A549 (cell line): ENCODE results near the gene SMIM35. TPM values are rescaled to one million over a fixed set of nuclear protein-coding genes. Genes with fewer than 3 reads are reported as not detected.

Experiments used
- ATAC-seq, 2 experiments: fragments of 200-7000 bp in 1 of 2; fragments of >200 bp in 1 of 2; cut with Nextera tagmentation in 1 of 2; cut with Tn5 transposase in 1 of 2; 3 replicates each; pipeline versions ENCODE4 v1.8.0 to v1.9.1; 2018 to 2020; ENCODE audit warnings: mild to moderate bottlenecking in 1 of 2, moderate library complexity in 1 of 2
- CTCF ChIA-PET: fragments of 300-600 bp; sonication (Branson Sonifier 250); formaldehyde crosslinking; extraction: SDS; loops from one replicate; lab custom pipeline; 2021; ENCODE audit warnings: antibody characterized with exemption, inconsistent platforms; lab: Yijun Ruan, JAX
- POLR2A ChIA-PET: fragments of 350-600 bp; formaldehyde crosslinking; extraction: SDS; loops from one replicate; lab custom pipeline; 2021; ENCODE audit warnings: antibody characterized with exemption, inconsistent platforms; lab: Yijun Ruan, JAX
- DNase-seq, 2 experiments: peaks; one replicate each; pipeline versions ENCODE4 v3.0.0 to v3.0.0-alpha.2; 2011 to 2016; ENCODE audit warnings: low read depth in 1 of 2, low spot score in 1 of 2
- FAIRE-seq: peaks from 2 replicates; lab custom pipeline; 2011; peaks lifted over from hg19 to GRCh38; lab: Jason Lieb, UNC
- H3K27ac ChIP-seq, 2 experiments: fragments of >200 bp; sonication (Bioruptor Twin); formaldehyde crosslinking; 3 replicates each; pipeline ENCODE4 v1.5.1; 2016 to 2017
- H3K4me1 ChIP-seq: fragments of >200 bp; sonication (Bioruptor Twin); formaldehyde crosslinking; 3 replicates; pipeline ENCODE4 v1.6.1; 2016
- H3K4me2 ChIP-seq: fragments of >200 bp; sonication (Bioruptor Twin); formaldehyde crosslinking; 3 replicates; pipeline ENCODE4 v1.6.1; 2016
- H3K4me3 ChIP-seq: fragments of >200 bp; sonication (Bioruptor Twin); formaldehyde crosslinking; 3 replicates; pipeline ENCODE4 v1.5.1; 2016
- H3K9me3 ChIP-seq: fragments of >200 bp; sonication (Bioruptor Twin); formaldehyde crosslinking; 3 replicates; pipeline ENCODE4 v1.6.1; 2016
- BCL3 ChIP-seq: fragments of >200 bp; sonication (Bioruptor Twin); formaldehyde crosslinking; IDR thresholded peaks from 3 replicates; pipeline ENCODE4 v1.6.1; 2016
- BHLHE40 ChIP-seq: IDR thresholded peaks from 2 replicates; pipeline ENCODE4 v1.6.1; 2012; ENCODE audit warnings: low read depth, low read length, inconsistent platforms
- CHD4 ChIP-seq: fragments of 200-600 bp; sonication (generic); IDR thresholded peaks from 2 replicates; pipeline ENCODE4 v1.6.1; 2016; ENCODE audit warnings: antibody characterized with exemption, mild to moderate bottlenecking, borderline replicate concordance
- CTCF ChIP-seq: fragments of >200 bp; sonication (Bioruptor Twin); formaldehyde crosslinking; IDR thresholded peaks from 3 replicates; pipeline ENCODE4 v1.5.1; 2016
- FOSB ChIP-seq: fragments of 250-450 bp; sonication (Bioruptor Pico); IDR thresholded peaks from 2 replicates; pipeline ENCODE4 v1.5.0; 2020; ENCODE audit warnings: mild to moderate bottlenecking, moderate library complexity
- FOSL2 ChIP-seq, 2 experiments: fragments of 450-650 bp in 1 of 2; fragments of >200 bp in 1 of 2; sonication (Bioruptor Twin) in 1 of 2; formaldehyde crosslinking; IDR thresholded peaks; 2 replicates each; pipeline versions ENCODE4 v1.5.0 to v1.6.1; 2016 to 2020; ENCODE audit warnings: mild to moderate bottlenecking in 1 of 2, moderate library complexity in 1 of 2
- HDAC2 ChIP-seq: fragments of 200-600 bp; sonication (generic); IDR thresholded peaks from 2 replicates; pipeline ENCODE4 v1.6.1; 2016
- HES2 ChIP-seq: fragments of >200 bp; sonication (Bioruptor Twin); formaldehyde crosslinking; IDR thresholded peaks from 2 replicates; pipeline ENCODE4 v1.6.1; 2016
- HOXA7 ChIP-seq: fragments of 250-450 bp; sonication (Bioruptor Pico); IDR thresholded peaks from 2 replicates; pipeline ENCODE4 v1.5.0; 2020; ENCODE audit warnings: mild to moderate bottlenecking, moderate library complexity
- JUNB ChIP-seq: fragments of >200 bp; sonication (Bioruptor Twin); formaldehyde crosslinking; IDR thresholded peaks from 2 replicates; pipeline ENCODE4 v1.6.1; 2016
- MAX ChIP-seq: IDR thresholded peaks from 2 replicates; pipeline ENCODE4 v1.6.1; 2012
- MAZ ChIP-seq: fragments of 150-350 bp; IDR thresholded peaks from 2 replicates; pipeline ENCODE4 v1.6.1; 2014; ENCODE audit warnings: antibody characterized with exemption, low read depth, low read length, borderline replicate concordance
- MYC ChIP-seq: IDR thresholded peaks from 2 replicates; pipeline ENCODE4 v1.6.1; 2012; ENCODE audit warnings: mild to moderate bottlenecking, inconsistent platforms, low read length, improper control_type of control experiment, borderline replicate concordance
- NPAS2 ChIP-seq: fragments of 250-450 bp; sonication (Bioruptor Pico); IDR thresholded peaks from 2 replicates; pipeline ENCODE4 v1.8.0; 2022; ENCODE audit warnings: mild to moderate bottlenecking, moderate library complexity, borderline replicate concordance
- NR3C1 ChIP-seq: fragments of >200 bp; sonication (Bioruptor Twin); formaldehyde crosslinking; IDR thresholded peaks from 3 replicates; pipeline ENCODE4 v1.6.1; 2017
- PBX3 ChIP-seq: IDR thresholded peaks from 2 replicates; pipeline ENCODE4 v1.6.1; 2012
- POLR2A ChIP-seq: IDR thresholded peaks from 2 replicates; pipeline ENCODE4 v1.6.1; 2012; ENCODE audit warnings: mild to moderate bottlenecking, low read length
- RCOR1 ChIP-seq: fragments of 150-350 bp; IDR thresholded peaks from 2 replicates; pipeline ENCODE4 v1.6.1; 2014; ENCODE audit warnings: antibody characterized with exemption, low read length, low read depth
- REST ChIP-seq: fragments of 200-600 bp; sonication (generic); IDR thresholded peaks from 2 replicates; pipeline ENCODE4 v1.6.1; 2016; ENCODE audit warnings: antibody characterized with exemption, mild to moderate bottlenecking, moderate library complexity
- RNF2 ChIP-seq: fragments of 200-600 bp; sonication (generic); IDR thresholded peaks from 2 replicates; pipeline ENCODE4 v1.6.1; 2016; ENCODE audit warnings: low read depth, mild to moderate bottlenecking, antibody characterized with exemption, moderate library complexity, borderline replicate concordance
- TP53 ChIP-seq: fragments of 250-450 bp; sonication (Bioruptor Pico); IDR thresholded peaks from 2 replicates; pipeline ENCODE4 v1.5.0; 2021; ENCODE audit warnings: mild to moderate bottlenecking, moderate library complexity
- ZC3H11A ChIP-seq: fragments of 450-650 bp; IDR thresholded peaks from 2 replicates; pipeline ENCODE4 v1.6.1; 2014; ENCODE audit warnings: antibody characterized with exemption, mild to moderate bottlenecking
- ZSCAN20 ChIP-seq: fragments of 250-450 bp; sonication (Bioruptor Pico); IDR thresholded peaks from 2 replicates; pipeline ENCODE4 v1.8.0; 2022; ENCODE audit warnings: mild to moderate bottlenecking, moderate library complexity
- WGBS: methylation state at CpG from one replicate; pipeline ENCODE4 v1.1.6; 2017; ENCODE audit errors: missing lambda C conversion rate; 5-methylcytosine and 5-hydroxymethylcytosine counted together
- polyA plus RNA-seq, 4 experiments: library from polyadenylated mRNA; depleted of rRNA in 3 of 4; stranded (reverse); fragments of >200 nt; fragmentation: RNase III in 1 of 4; extraction: RNeasy Plus Mini Kit Qiagen cat#74134 plus additional on column Dnase treatment in 1 of 4; gene quantifications; 2 replicates in 3 of 4; 3 replicates in 1 of 4; pipeline ENCODE4 v1.2.3, GENCODE V29; 2011 to 2017
- TF ChIP-seq, protein P1 (sequence below): fragments of 250-450 bp; sonication (Bioruptor Pico); IDR thresholded peaks from 2 replicates; pipeline ENCODE4 v1.5.0; 2020; ENCODE audit warnings: low read depth, mild to moderate bottlenecking, moderate library complexity

Gene SMIM35
- polyA plus RNA-seq, 2 of the 4 experiments (the other 2 are of a cell fraction): not detected

- TF ChIP-seq BCL3 (no peak), MAX (no peak), NR3C1 (no peak), PBX3 (no peak), FOSL2 (IDR thresholded peaks at IDR 0.05) (no peak), FOSL2 (CRISPR knock-in tag; IDR thresholded peaks at IDR 0.05) (no peak), ZSCAN20 (no peak)
Observed at GRCh38 chr11:118136341-118136740, 49.6 kb upstream of the SMIM35 start (continued).

DNA sequence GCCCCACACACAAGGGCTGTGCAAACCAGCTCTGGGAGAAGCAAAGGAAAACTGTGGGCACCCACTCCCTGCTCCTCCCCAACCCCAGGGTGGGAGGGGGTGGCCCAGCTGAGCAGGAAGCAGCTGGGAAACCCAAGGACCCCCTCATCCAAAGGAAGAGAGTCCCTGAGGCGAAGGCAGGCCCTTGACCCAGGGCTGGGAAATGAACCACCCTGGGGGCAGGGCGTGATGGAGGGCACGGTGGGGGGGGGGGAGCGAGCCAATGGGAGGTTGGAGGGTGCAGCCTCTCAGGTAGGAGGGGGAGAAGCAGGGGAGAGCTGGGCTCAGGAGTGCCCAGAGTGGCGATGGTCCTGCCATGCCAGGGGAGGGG lies 49.0 kb upstream of the SMIM35 start:
- no peak for FAIRE-seq
- ATAC-seq: no peak
- Histone ChIP-seq H3K9me3 (no peaks in the 10 kb centered on the region), H3K27ac (no peak overlapping the region), H3K4me2 (no peak overlapping the region), H3K4me1 (no peaks in the 10 kb centered on the region), H3K4me3 (no peak overlapping the region)
- TF ChIP-seq REST (no peak), MAZ (no peak), HDAC2 (no peak), POLR2A (no peak), CHD4 (no peak), TP53 (no peak), ZC3H11A (no peak)
- TF ChIP-seq, protein P1, sequence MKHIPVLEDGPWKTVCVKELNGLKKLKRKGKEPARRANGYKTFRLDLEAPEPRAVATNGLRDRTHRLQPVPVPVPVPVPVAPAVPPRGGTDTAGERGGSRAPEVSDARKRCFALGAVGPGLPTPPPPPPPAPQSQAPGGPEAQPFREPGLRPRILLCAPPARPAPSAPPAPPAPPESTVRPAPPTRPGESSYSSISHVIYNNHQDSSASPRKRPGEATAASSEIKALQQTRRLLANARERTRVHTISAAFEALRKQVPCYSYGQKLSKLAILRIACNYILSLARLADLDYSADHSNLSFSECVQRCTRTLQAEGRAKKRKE (CRISPR knock-in tag): no peak
- ChIA-PET CTCF (interaction anchor here (0.7 to 2.6 kb wide), 2 partner anchors 9 kb away, joined by 4 to 15 read pairs; no protein-coding TSS in a partner anchor), POLR2A (no interaction called here)
- no peak for DNase-seq
- no CpG with 5 or more reads among the region's 5 CpGs for WGBS

- ATAC-seq (no peak), FAIRE-seq (no peak), DNase-seq (no peak)
- POLR2A ChIA-PET: no interaction called here
- 31% methylated on average over 4 of the region's 7 CpGs for WGBS
- no peak overlapping the region for H3K4me2 ChIP-seq
- no peak overlapping the region for H3K4me3 ChIP-seq
- H3K9me3 ChIP-seq: no peaks in the 10 kb centered on the region
- H3K27ac ChIP-seq: no peak overlapping the region
- no peaks in the 10 kb centered on the region for H3K4me1 ChIP-seq
- CTCF ChIA-PET: interaction anchor here (1.1 to 2.6 kb wide), 2 partner anchors 9 to 36 kb away, joined by 3 to 15 read pairs; no protein-coding TSS in a partner anchor
- TF ChIP-seq JUNB: no peak
- no peak for TF ChIP-seq RNF2
- no peak for TF ChIP-seq BHLHE40
- no peak for TF ChIP-seq HES2
- TF ChIP-seq RCOR1: no peak
- TF ChIP-seq ZSCAN20: no peak
- no peak for TF ChIP-seq FOSB (CRISPR knock-in tag)
- TF ChIP-seq HOXA7: no peak
- TF ChIP-seq NPAS2 (CRISPR knock-in tag): no peak
- no peak for TF ChIP-seq MYC
- TF ChIP-seq CTCF: no peak
Observed at GRCh38 chr11:118135051-118135795, 48.5 kb upstream of the SMIM35 start.
